ENCODE measurements around the gene CTSC. TPM values are rescaled to one million over a fixed set of nuclear protein-coding genes. Genes with fewer than 3 reads are reported as not detected.

CTSC gene
- total RNA-seq, 1 donor from 2014 or later = 84.7 TPM

- intact Hi-C loops (cut with DNase I) = no loop called here
- TF ChIP-seq POLR2A (IDR thresholded peaks at IDR 0.05) = no peak
- no peak for TF ChIP-seq POLR2AphosphoS5 (IDR thresholded peaks at IDR 0.05; ENCODE audit: insufficient read depth in 1 of 2, low read depth in 1 of 2)
- TF ChIP-seq, protein P1, sequence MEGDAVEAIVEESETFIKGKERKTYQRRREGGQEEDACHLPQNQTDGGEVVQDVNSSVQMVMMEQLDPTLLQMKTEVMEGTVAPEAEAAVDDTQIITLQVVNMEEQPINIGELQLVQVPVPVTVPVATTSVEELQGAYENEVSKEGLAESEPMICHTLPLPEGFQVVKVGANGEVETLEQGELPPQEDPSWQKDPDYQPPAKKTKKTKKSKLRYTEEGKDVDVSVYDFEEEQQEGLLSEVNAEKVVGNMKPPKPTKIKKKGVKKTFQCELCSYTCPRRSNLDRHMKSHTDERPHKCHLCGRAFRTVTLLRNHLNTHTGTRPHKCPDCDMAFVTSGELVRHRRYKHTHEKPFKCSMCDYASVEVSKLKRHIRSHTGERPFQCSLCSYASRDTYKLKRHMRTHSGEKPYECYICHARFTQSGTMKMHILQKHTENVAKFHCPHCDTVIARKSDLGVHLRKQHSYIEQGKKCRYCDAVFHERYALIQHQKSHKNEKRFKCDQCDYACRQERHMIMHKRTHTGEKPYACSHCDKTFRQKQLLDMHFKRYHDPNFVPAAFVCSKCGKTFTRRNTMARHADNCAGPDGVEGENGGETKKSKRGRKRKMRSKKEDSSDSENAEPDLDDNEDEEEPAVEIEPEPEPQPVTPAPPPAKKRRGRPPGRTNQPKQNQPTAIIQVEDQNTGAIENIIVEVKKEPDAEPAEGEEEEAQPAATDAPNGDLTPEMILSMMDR (IDR thresholded peaks at IDR 0.05) = no peak
These were observed 61.9 kb downstream of the CTSC start for GRCh38 chr11:88275636-88276035.

DNA sequence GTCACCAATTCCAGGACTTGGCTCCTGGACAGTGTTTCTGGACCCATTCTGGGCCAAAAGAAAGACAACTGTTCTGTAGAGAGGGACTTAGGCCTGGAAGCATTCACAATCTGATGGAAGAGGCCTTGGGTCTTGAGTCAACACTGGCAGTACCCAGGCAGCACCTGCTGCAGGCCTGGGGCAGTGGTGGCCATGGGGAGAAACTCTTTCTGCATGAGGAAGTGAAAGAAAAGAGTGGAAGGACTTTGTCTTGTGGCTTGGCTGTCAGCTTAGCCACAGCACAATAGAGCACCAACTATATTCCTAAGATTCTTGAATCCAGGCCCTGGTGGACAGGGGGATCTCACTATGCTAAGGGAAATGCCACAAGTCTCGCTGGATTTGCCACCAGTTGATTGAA lies 70.6 kb downstream of the CTSC start:
- H3K4me3 ChIP-seq = no peak overlapping the region
- intact Hi-C loops (cut with DNase I) = no loop called here
- no peaks in the 10 kb centered on the region for H3K9me3 ChIP-seq
- H3K4me1 ChIP-seq = no peaks in the 10 kb centered on the region
- H3K36me3 ChIP-seq = no peaks in the 10 kb centered on the region
- no peak for DNase-seq (ENCODE audit: extremely low spot score in 2 of 2)
- no peak overlapping the region for H3K27ac ChIP-seq
- no peaks in the 10 kb centered on the region for H3K27me3 ChIP-seq
- TF ChIP-seq POLR2AphosphoS5 (IDR thresholded peaks at IDR 0.05; ENCODE audit: insufficient read depth in 1 of 2, low read depth in 1 of 2) (no peak), POLR2A (IDR thresholded peaks at IDR 0.05) (no peak)
- TF ChIP-seq, protein P1 (IDR thresholded peaks at IDR 0.05) = no peak

More at GRCh38 chr11:88275636-88276035, 61.9 kb downstream of the CTSC start:
- no peak overlapping the region for H3K27ac ChIP-seq
- H3K4me3 ChIP-seq = no peak overlapping the region
- no peaks in the 10 kb centered on the region for H3K9me3 ChIP-seq
- no peaks in the 10 kb centered on the region for H3K36me3 ChIP-seq
- H3K27me3 ChIP-seq = no peaks in the 10 kb centered on the region
- no peak for DNase-seq (ENCODE audit: extremely low spot score in 2 of 2)
- peaks cover under 1% of the 10 kb centered on the region for H3K4me1 ChIP-seq

GRCh38 chr11:88266157-88266556 lies 71.4 kb downstream of the CTSC start:
- intact Hi-C loops (cut with DNase I) = no loop called here
- no peak overlapping the region for H3K4me3 ChIP-seq
- no peaks in the 10 kb centered on the region for H3K27me3 ChIP-seq
- H3K9me3 ChIP-seq = no peaks in the 10 kb centered on the region
- TF ChIP-seq, protein P1 (IDR thresholded peaks at IDR 0.05) = no peak
- TF ChIP-seq POLR2AphosphoS5 (IDR thresholded peaks at IDR 0.05; ENCODE audit: insufficient read depth in 1 of 2, low read depth in 1 of 2) (no peak), POLR2A (IDR thresholded peaks at IDR 0.05) (no peak)
- no peaks in the 10 kb centered on the region for H3K4me1 ChIP-seq
- H3K27ac ChIP-seq = no peak overlapping the region
- no peak for DNase-seq (ENCODE audit: extremely low spot score in 2 of 2)
- no peaks in the 10 kb centered on the region for H3K36me3 ChIP-seq

DNA sequence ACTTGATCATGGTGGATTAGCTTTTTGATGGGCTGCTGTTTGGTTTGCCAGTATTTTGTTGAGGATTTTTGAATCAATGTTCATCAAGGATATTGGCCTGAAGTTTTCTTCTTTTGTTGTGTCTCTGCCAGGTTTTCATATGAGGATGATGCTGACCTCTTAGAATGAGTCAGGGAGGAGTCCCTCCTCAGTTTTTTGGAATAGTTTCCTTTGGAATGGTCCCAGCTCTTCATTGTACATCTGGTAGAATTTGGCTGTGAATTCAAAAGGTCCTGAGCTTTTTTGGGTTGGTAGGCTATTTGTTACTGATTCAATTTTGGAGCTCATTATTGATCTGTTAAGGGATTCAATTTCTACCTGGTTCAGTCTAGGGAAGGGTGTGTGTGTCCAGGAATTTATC lies 78.1 kb downstream of the CTSC start:
- no peak for DNase-seq (ENCODE audit: extremely low spot score in 2 of 2)
- no peak overlapping the region for H3K4me3 ChIP-seq
- intact Hi-C loops (cut with DNase I) = no loop called here
- H3K4me1 ChIP-seq = no peaks in the 10 kb centered on the region
- no peak overlapping the region for H3K27ac ChIP-seq
- TF ChIP-seq POLR2AphosphoS5 (IDR thresholded peaks at IDR 0.05; ENCODE audit: insufficient read depth in 1 of 2, low read depth in 1 of 2) (no peak), POLR2A (IDR thresholded peaks at IDR 0.05) (no peak)
- TF ChIP-seq, protein P1 (IDR thresholded peaks at IDR 0.05) = no peak
- H3K9me3 ChIP-seq = peaks cover 4% of the 10 kb centered on the region
- H3K36me3 ChIP-seq = no peaks in the 10 kb centered on the region
- no peaks in the 10 kb centered on the region for H3K27me3 ChIP-seq

DNA sequence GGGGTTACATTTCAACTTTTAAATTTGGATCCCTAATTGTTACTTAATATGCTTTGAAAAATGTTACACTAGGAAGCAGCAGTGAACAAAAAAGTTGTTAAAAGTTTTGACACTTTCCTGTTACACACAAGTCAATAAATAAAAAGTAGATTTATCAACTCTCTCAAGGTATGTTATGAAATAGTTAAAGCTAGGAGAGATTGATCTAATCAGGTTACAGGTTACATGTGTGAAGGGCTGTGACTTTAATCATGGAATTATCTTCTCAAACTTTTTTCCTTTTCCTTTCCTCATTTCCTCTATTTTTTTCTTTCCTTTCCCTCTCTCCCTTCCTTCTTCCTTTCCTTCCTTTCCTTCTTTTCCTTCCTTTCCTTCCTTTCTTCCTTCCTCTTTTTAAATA lies 85.3 kb downstream of the CTSC start:
- intact Hi-C loops (cut with DNase I) = no loop called here
- DNase-seq (ENCODE audit: extremely low spot score in 2 of 2) = no peak

More for the DNA sequence above, 85.3 kb downstream of the CTSC start:
- H3K9me3 ChIP-seq = no peaks in the 10 kb centered on the region
- TF ChIP-seq POLR2AphosphoS5 (IDR thresholded peaks at IDR 0.05; ENCODE audit: insufficient read depth in 1 of 2, low read depth in 1 of 2) (no peak), POLR2A (IDR thresholded peaks at IDR 0.05) (no peak)
- TF ChIP-seq, protein P1 (IDR thresholded peaks at IDR 0.05) = no peak
- H3K27ac ChIP-seq = no peak overlapping the region
- H3K4me3 ChIP-seq = no peak overlapping the region
- no peaks in the 10 kb centered on the region for H3K27me3 ChIP-seq
- H3K4me1 ChIP-seq = no peaks in the 10 kb centered on the region
- H3K36me3 ChIP-seq = no peaks in the 10 kb centered on the region
